DND-41 (cell line): ENCODE measurements around the gene WDR36.

ENCODE experiments used
- ATAC-seq: fragments of 200-7000 bp; cut with Tn5 transposase; 3 replicates; pipeline ENCODE4 v1.9.1; 2021; ENCODE audit warnings: low read depth; ENCODE audit not compliant: insufficient read depth
- DNase-seq: peaks from one replicate; pipeline ENCODE4 v3.0.0-alpha.2; 2020
- H2AFZ ChIP-seq: 2 replicates; pipeline ENCODE4 v1.6.0; 2012; ENCODE audit warnings: low read depth, low read length
- H3K27ac ChIP-seq: 2 replicates; pipeline ENCODE4 v1.5.1; 2012; ENCODE audit warnings: low read length, inconsistent platforms
- H3K27me3 ChIP-seq: fragments of 200-600 bp; sonication (generic); 2 replicates; pipeline ENCODE4 v1.6.0; 2012; ENCODE audit warnings: low read length, mild to moderate bottlenecking, inconsistent platforms; ENCODE audit not compliant: insufficient read depth, poor library complexity
- H3K36me3 ChIP-seq: 2 replicates; pipeline ENCODE4 v1.5.1; 2012; ENCODE audit warnings: low read length, inconsistent platforms; ENCODE audit not compliant: insufficient read depth
- H3K4me1 ChIP-seq: 2 replicates; pipeline ENCODE4 v1.5.1; 2012; ENCODE audit warnings: mild to moderate bottlenecking, low read length; ENCODE audit not compliant: insufficient read depth
- H3K4me2 ChIP-seq: 2 replicates; pipeline ENCODE4 v1.6.0; 2012; ENCODE audit warnings: mild to moderate bottlenecking, moderate library complexity, low read length, inconsistent platforms; ENCODE audit not compliant: insufficient read depth
- H3K4me3 ChIP-seq, 2 experiments: fragments of 200-600 bp in 1 of 2; shearing (Covaris generic) in 1 of 2; 2 replicates each; pipeline ENCODE4 v1.5.1; 2012 to 2016; ENCODE audit warnings: inconsistent platforms in 2 of 2, low read length in 2 of 2, mild to moderate bottlenecking in 2 of 2, low read depth in 1 of 2, moderate library complexity in 1 of 2
- H3K79me2 ChIP-seq: 2 replicates; pipeline ENCODE4 v1.6.0; 2012; ENCODE audit warnings: low read length, inconsistent platforms; ENCODE audit not compliant: insufficient read depth
- H3K9ac ChIP-seq: 2 replicates; pipeline ENCODE4 v1.6.0; 2012; ENCODE audit warnings: low read depth, mild to moderate bottlenecking, inconsistent platforms, low read length, moderate library complexity
- H3K9me3 ChIP-seq: 2 replicates; pipeline ENCODE4 v1.5.1; 2012; ENCODE audit warnings: low read length, moderate library complexity, mild to moderate bottlenecking, inconsistent platforms; ENCODE audit not compliant: insufficient read depth, severe bottlenecking
- H4K20me1 ChIP-seq: 2 replicates; pipeline ENCODE4 v1.6.0; 2012; ENCODE audit warnings: low read length; ENCODE audit not compliant: insufficient read depth
- CTCF ChIP-seq: IDR thresholded peaks from 2 replicates; pipeline ENCODE4 v1.5.1; 2012; ENCODE audit warnings: borderline replicate concordance, low read length, moderate library complexity, mild to moderate bottlenecking; ENCODE audit not compliant: poor library complexity, severe bottlenecking; ENCODE audit errors: extremely low read depth
- EZH2 ChIP-seq: IDR thresholded peaks from 3 replicates; pipeline ENCODE4 v1.6.1; 2012; ENCODE audit warnings: borderline replicate concordance, low read depth, mild to moderate bottlenecking, moderate library complexity, low read length, inconsistent platforms; ENCODE audit not compliant: severe bottlenecking

The WDR36 gene

GRCh38 chr5:111060169-111060568 lies 32.0 kb upstream of the WDR36 start:
- Histone ChIP-seq H4K20me1 (no peaks in the 10 kb centered on the region), H3K4me3 (no peak overlapping the region), H3K9me3 (no peaks in the 10 kb centered on the region), H3K36me3 (no peaks in the 10 kb centered on the region), H2AFZ (no peak overlapping the region), H3K79me2 (no peaks in the 10 kb centered on the region), H3K9ac (no peak overlapping the region), H3K27me3 (peaks cover 3% of the 10 kb centered on the region), H3K4me2 (no peak overlapping the region), H3K4me1 (no peaks in the 10 kb centered on the region), H3K27ac (no peak overlapping the region)
- DNase-seq (no peak), ATAC-seq (no peak)
- no peak for TF ChIP-seq CTCF
- TF ChIP-seq EZH2, result no peak

- no peak overlapping the region for H3K4me2 ChIP-seq
- H2AFZ ChIP-seq, result no peak overlapping the region
- no peak for DNase-seq
- H3K27me3 ChIP-seq, result peaks cover 3% of the 10 kb centered on the region
- no peak overlapping the region for H3K27ac ChIP-seq
- H3K36me3 ChIP-seq, result no peaks in the 10 kb centered on the region
- TF ChIP-seq CTCF, result no peak
- TF ChIP-seq EZH2, result no peak
- H3K9me3 ChIP-seq, result no peaks in the 10 kb centered on the region
- H3K9ac ChIP-seq, result no peak overlapping the region
- H3K4me1 ChIP-seq, result no peaks in the 10 kb centered on the region
- no peaks in the 10 kb centered on the region for H3K79me2 ChIP-seq
- no peak for ATAC-seq
- H3K4me3 ChIP-seq, result no peak overlapping the region
- no peaks in the 10 kb centered on the region for H4K20me1 ChIP-seq
Measured at GRCh38 chr5:111061618-111062017, 30.5 kb upstream of the WDR36 start.

- Histone ChIP-seq H3K27ac (no peak overlapping the region), H3K36me3 (no peaks in the 10 kb centered on the region), H3K9ac (no peak overlapping the region), H4K20me1 (no peaks in the 10 kb centered on the region), H3K4me1 (no peaks in the 10 kb centered on the region), H3K4me2 (no peak overlapping the region), H2AFZ (no peak overlapping the region), H3K4me3 (no peak overlapping the region), H3K27me3 (peaks cover 8% of the 10 kb centered on the region), H3K9me3 (no peaks in the 10 kb centered on the region), H3K79me2 (no peaks in the 10 kb centered on the region)
- ATAC-seq (peak; percentile 49; the same call in 1 of the 3 replicates), DNase-seq (no peak)
- TF ChIP-seq EZH2 (no peak), CTCF (peak; percentile 51)
Measured at GRCh38 chr5:111063709-111064322, 28.3 kb upstream of the WDR36 start.

- ATAC-seq, result no peak
- no peaks in the 10 kb centered on the region for H4K20me1 ChIP-seq
- DNase-seq, result no peak
- H3K4me1 ChIP-seq, result no peaks in the 10 kb centered on the region
- no peak overlapping the region for H3K27ac ChIP-seq
- H3K4me2 ChIP-seq, result no peak overlapping the region
- H3K79me2 ChIP-seq, result no peaks in the 10 kb centered on the region
- TF ChIP-seq CTCF, result no peak
- no peak for TF ChIP-seq EZH2
- no peak overlapping the region for H2AFZ ChIP-seq
- no peaks in the 10 kb centered on the region for H3K9me3 ChIP-seq
- peaks cover 22% of the 10 kb centered on the region for H3K27me3 ChIP-seq
- no peak overlapping the region for H3K4me3 ChIP-seq
- no peaks in the 10 kb centered on the region for H3K36me3 ChIP-seq
- no peak overlapping the region for H3K9ac ChIP-seq
Measured at GRCh38 chr5:111066261-111066938, 25.7 kb upstream of the WDR36 start.
